AG04449 (cell line): ENCODE results near the gene MRNIP.

Experiments used
- CTCF ChIA-PET: fragments of 350-600 bp; formaldehyde crosslinking; extraction: SDS; loops from one replicate; lab custom pipeline; 2021; ENCODE audit warnings: antibody characterized with exemption; lab: Yijun Ruan, JAX
- POLR2A ChIA-PET: fragments of 400-600, 350-600 bp; formaldehyde crosslinking; extraction: SDS; loops from one replicate; lab custom pipeline; 2020; ENCODE audit warnings: antibody characterized with exemption, inconsistent platforms; lab: Yijun Ruan, JAX
- DNase-seq: peaks from one replicate; pipeline ENCODE4 v3.0.0-alpha.2; 2010; ENCODE audit warnings: low read depth, low spot score
- H3K4me3 ChIP-seq: 2 replicates; pipeline ENCODE4 v1.5.1; 2011; ENCODE audit warnings: low read depth, mild to moderate bottlenecking, control low read depth, low read length
- TF ChIP-seq, protein P1 (sequence below): IDR thresholded peaks from one replicate; pipeline ENCODE4 v1.5.1; 2011; ENCODE audit warnings: mild to moderate bottlenecking, moderate library complexity, low read length, control low read depth, inconsistent platforms; ENCODE audit not compliant: insufficient read depth; ENCODE audit errors: missing control alignments

The MRNIP gene

DNA sequence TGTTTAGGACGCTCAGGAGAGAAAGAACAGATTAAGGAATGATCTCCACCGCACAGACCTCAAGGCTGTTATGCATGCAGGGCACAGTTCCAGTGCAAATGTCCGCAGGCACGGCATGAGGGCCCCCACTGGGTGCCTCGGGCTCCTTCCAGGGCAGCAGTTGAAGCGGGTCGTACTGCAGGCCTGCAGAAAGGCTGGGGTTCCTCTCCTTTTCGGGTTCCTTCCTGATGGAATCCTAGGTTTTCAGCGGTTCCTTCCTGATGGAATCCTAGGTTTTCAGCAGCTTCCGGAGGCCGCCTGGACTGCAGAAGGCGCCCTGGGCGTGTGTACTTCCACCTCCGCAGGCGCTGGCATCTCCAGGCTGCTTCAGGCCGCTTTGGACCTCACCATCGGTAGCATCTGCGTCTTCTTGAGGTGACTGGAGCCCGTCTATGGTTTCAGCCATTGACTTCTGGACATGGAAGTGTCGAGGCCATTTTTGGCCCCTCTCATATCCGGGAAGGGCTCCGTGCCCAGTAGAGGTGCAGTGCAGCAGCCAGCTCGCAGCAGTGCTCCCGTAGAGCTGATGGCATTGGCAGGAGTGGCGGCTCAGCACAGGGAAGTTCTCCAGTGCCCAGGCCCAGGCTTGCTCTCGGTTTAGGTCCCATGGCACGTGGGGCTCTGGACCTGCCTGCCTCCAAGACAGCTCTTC, 46.3 kb downstream of the MRNIP start:
- ChIA-PET POLR2A (interaction anchor here (1.2 kb wide), 1 partner anchor 7 kb away, joined by 3 read pairs; no protein-coding TSS in a partner anchor), CTCF (interaction anchor here (1.2 kb wide), 1 partner anchor 15 kb away, joined by 6 read pairs; no protein-coding TSS in a partner anchor)
- DNase-seq, result no peak
- H3K4me3 ChIP-seq, result no peak overlapping the region
- TF ChIP-seq, protein P1, sequence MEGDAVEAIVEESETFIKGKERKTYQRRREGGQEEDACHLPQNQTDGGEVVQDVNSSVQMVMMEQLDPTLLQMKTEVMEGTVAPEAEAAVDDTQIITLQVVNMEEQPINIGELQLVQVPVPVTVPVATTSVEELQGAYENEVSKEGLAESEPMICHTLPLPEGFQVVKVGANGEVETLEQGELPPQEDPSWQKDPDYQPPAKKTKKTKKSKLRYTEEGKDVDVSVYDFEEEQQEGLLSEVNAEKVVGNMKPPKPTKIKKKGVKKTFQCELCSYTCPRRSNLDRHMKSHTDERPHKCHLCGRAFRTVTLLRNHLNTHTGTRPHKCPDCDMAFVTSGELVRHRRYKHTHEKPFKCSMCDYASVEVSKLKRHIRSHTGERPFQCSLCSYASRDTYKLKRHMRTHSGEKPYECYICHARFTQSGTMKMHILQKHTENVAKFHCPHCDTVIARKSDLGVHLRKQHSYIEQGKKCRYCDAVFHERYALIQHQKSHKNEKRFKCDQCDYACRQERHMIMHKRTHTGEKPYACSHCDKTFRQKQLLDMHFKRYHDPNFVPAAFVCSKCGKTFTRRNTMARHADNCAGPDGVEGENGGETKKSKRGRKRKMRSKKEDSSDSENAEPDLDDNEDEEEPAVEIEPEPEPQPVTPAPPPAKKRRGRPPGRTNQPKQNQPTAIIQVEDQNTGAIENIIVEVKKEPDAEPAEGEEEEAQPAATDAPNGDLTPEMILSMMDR, result no peak

DNA sequence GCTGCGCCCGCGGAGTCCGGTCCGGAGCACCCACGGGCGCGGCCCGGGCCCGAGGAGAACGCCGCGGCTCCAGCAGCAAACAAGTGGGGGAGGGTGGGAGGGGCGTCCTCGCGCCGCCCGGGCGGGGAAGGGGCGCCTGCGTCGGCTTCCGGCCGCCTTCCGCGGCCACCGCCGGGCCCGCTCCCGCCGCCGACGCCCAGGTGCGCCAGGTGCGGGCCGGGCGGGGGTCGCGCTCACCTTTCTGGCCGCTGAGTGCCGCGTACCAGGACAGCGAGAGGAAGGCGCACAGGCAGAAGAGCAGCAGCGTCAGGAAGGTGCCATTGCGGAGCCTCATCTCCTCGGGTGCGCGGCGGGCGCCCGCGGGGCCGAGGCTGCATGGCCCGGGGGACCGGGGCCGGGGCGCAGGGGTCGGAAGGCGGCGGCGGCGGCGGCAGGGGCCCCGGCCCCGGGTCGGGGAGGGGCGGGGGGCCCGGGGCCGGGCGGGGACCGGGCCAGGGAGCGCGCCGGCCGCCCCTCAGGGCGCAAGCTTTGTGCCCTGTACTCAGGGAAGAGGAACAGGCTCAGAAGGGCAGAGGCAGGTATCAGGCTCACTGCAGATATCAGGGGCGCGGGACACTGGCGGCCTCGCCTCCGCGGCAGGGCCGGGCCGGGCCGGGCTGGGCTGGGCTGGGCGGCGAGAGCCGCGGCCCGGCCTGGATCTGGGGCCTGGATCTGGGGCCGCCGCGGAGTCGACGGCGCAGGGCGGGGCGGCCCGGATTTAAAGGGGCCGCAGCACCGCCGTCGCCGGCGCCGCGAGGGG, 52.2 kb downstream of the MRNIP start, which contains the start of gene MGAT4B:
Gene MGAT4B (minus strand): TSS at position 617 of the 799 bp plus-strand sequence. CDS start 283 bp downstream, at position 334.
- CTCF ChIA-PET, result interaction anchor here (0.8 to 3.5 kb wide), 3 partner anchors 11 to 105 kb away, joined by 3 to 29 read pairs (median 6); partner anchors contain the start of gene LTC4S
- DNase-seq, result no peak
- POLR2A ChIA-PET, result interaction anchor here (0.7 to 2.1 kb wide), 5 partner anchors 14 to 183 kb away, joined by 3 to 15 read pairs (median 3); partner anchors contain the start of genes HNRNPH1, MAML1 and SQSTM1
- H3K4me3 ChIP-seq, result peak within 1 kb of the TSS; percentile 72
- TF ChIP-seq, protein P1, result no peak

DNA sequence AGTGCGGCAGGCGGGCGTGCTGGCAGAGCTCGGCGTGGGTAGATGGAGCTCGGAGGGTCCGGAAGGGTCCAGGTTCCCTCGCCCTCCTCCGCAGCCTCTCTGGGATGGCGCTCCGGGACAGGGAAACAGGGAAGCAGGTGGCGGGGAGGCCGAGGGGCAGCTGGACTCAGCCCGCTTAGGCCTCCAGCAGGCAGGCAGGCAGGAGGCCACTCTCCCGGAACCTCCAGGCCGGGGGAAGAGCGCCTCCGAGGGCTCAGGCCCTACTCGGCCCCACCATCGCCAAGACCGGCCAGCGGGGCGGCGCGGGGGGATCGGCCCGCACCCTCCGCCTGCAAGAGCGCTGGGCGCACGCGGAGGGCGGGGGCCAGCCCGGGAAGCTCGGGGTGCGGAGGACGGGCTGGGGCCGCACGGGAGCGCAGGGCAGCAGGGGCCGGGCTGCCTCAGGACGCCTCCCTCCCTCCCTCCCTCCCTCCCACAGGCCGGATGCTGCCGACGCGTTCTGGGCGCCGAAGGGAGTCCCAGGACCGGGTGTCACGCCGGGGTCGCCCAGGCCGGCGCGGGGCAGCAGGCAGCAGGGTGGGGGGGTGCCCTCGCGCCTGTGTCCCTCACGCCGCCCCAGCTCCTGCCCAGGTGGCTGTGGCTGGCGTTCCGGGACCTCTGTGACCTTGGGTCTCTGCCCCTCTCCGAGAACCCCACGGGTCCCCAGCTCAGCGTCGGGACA, 52.9 kb downstream of the MRNIP start:
- ChIA-PET POLR2A (interaction anchor here (0.7 to 2.1 kb wide), 4 partner anchors 10 to 182 kb away, joined by 3 to 15 read pairs (median 4); partner anchors contain the start of genes HNRNPH1, MAML1 and SQSTM1), CTCF (interaction anchor here (0.8 to 3.5 kb wide), 2 partner anchors 10 to 104 kb away, joined by 3 to 29 read pairs; partner anchors contain the start of gene LTC4S)
- peak overlapping the region; percentile 72 for H3K4me3 ChIP-seq
- DNase-seq, result no peak
- TF ChIP-seq, protein P1, result no peak

DNA sequence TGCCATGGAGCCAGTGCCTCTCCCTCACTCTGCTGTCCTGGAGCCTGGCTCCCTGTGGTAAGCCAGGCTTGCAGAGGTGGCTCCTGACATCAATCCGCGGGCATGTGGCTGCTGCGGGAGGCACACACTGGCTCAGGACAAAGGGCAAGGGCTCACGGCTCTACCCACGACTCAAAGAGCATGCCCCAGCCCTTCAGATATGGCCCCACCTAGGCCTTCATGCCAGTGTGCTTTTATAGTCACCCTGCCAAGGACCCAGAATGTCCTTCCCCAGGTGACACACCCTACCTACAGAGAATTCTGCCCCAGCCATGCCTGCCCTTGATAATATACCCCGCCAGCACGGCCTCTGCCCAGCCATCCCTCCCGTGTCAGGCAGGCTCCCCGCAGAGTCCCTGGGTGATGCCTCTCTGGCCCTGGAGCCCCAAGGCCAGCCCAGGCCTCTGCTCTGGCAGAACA, 53.5 kb downstream of the MRNIP start:
- H3K4me3 ChIP-seq, result peak overlapping the region; percentile 72
- POLR2A ChIA-PET, result interaction anchor here (1.0 kb wide), 1 partner anchor 9 kb away, joined by 3 read pairs; no protein-coding TSS in a partner anchor
- DNase-seq, result no peak
- TF ChIP-seq, protein P1, result no peak
- CTCF ChIA-PET, result interaction anchor here (3.5 kb wide), 1 partner anchor 10 kb away, joined by 29 read pairs; the partner anchor contains the start of gene LTC4S

DNA sequence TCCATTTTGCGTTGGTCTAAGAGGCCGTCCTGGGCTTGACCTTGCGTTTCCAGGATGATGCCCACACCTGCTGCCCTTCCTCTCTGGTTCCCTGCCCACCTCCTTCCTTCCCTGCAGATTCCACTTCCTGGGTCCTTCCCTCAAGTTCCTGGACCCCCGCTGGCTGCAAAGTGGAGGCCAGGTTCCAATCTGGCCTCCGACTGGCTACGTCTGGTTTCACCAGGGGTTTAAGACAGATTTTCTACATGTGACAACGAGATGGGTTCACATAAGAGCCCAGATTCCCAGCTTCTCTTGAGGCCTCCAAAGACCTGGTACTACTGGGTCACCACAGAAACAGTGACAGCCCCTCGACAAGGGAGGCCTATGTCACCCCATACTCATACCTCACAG, 54.1 kb downstream of the MRNIP start:
- ChIA-PET CTCF (interaction anchor here (3.5 kb wide), 1 partner anchor 9 kb away, joined by 29 read pairs; the partner anchor contains the start of gene LTC4S), POLR2A (no interaction called here)

More for the DNA sequence above, 54.1 kb downstream of the MRNIP start:
- DNase-seq, result no peak
- TF ChIP-seq, protein P1, result no peak
- H3K4me3 ChIP-seq, result peak overlapping the region; percentile 72
